Memory B cell (primary cell): ENCODE data around the gene RRAGB.

ENCODE experiments used
- ATAC-seq: fragments of 150-1000 bp; cut with Tn5 transposase; 2 replicates; pipeline ENCODE4 v1.10.0; 2021; ENCODE audit warnings: low read depth, mild to moderate bottlenecking, moderate library complexity
- DNase-seq, 2 donors: peaks; one replicate each; pipeline ENCODE4 v3.0.0; 2022; ENCODE audit warnings: low spot score in 2 of 2
- H3K27ac Mint-ChIP-seq: one replicate; pipeline ENCODE4 v1.8.0; 2022; ENCODE audit warnings: mild to moderate bottlenecking, moderate library complexity, mixed read lengths
- H3K27me3 Mint-ChIP-seq: one replicate; pipeline ENCODE4 v1.8.0; 2022; ENCODE audit warnings: mixed read lengths
- H3K36me3 Mint-ChIP-seq: one replicate; pipeline ENCODE4 v1.8.0; 2022; ENCODE audit warnings: mild to moderate bottlenecking, mixed read lengths
- H3K4me1 Mint-ChIP-seq: one replicate; pipeline ENCODE4 v1.8.0; 2022; ENCODE audit warnings: mixed read lengths
- H3K4me3 Mint-ChIP-seq: one replicate; pipeline ENCODE4 v1.8.0; 2022; ENCODE audit warnings: mild to moderate bottlenecking, moderate library complexity, mixed read lengths
- H3K9me3 Mint-ChIP-seq: one replicate; pipeline ENCODE4 v1.8.0; 2022; ENCODE audit warnings: mixed read lengths

Gene RRAGB

DNA sequence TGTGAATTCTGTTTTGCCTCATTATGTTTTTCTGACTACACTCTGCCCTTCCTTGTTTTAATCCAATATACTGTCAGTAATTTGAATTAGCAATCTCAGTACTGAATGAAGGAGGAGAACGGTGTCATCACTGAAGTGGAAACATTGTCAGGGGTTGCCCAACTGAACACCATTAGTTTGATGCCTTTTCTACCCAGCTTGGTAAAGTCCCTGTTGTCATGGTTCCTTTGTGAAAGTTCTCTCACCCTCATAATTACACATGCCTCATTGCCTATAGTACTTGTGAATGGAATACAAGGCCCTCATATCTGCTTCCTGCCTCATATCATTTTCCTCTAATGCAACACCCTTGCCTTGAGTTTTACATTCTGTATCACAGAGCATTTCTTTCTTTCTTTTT is 76.9 kb downstream of the RRAGB start:
- Mint-ChIP-seq H3K27me3 (no peaks in the 10 kb centered on the region), H3K4me3 (no peak overlapping the region), H3K27ac (peak overlapping the region; percentile 43), H3K36me3 (no peaks in the 10 kb centered on the region), H3K4me1 (peaks cover 7% of the 10 kb centered on the region), H3K9me3 (no peaks in the 10 kb centered on the region)
- ATAC-seq = peak; percentile 68
- DNase-seq = no peak

DNA sequence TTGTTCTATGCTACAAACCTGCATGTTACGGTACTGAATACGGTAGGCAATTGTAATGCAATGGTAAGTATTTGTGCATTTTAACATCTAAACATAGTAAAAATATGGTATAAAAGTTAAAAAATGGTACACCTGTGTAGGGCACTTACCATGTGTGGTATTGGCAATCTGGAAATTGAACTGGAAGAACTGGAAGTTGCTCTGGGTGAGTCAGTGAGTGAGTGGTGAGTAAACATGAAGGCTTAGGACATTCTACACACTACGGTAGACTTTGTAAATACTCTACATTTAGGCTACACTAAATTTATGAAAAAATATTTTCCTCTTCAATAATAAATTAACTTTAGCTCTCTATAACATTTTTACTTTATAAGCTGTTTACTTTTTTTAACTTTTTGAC is 78.9 kb downstream of the RRAGB start:
- H3K4me1 Mint-ChIP-seq = peaks cover 7% of the 10 kb centered on the region
- H3K36me3 Mint-ChIP-seq = no peaks in the 10 kb centered on the region
- ATAC-seq = no peak
- H3K9me3 Mint-ChIP-seq = no peaks in the 10 kb centered on the region
- H3K27me3 Mint-ChIP-seq = no peaks in the 10 kb centered on the region
- no peak for DNase-seq
- no peak overlapping the region for H3K4me3 Mint-ChIP-seq
- H3K27ac Mint-ChIP-seq = no peak overlapping the region

DNA sequence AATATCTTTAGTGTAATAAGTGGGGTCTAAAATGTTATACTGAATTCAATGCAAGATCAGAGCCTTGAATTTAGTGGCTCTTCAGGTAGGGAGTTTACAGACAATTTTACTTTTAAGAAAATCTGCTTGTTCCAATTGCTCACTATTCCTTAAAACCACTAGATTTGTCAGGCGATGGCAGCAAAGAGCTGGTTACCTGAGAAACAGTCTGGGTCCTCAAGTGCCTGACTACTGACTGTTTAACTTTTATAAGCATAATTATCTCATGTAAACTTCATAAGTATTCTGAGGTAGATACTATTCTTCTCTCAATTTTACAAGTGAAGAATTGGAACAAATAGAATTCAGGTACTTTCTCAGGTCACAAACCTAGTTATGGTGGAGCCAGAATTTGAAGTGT is 84.3 kb downstream of the RRAGB start:
- no peaks in the 10 kb centered on the region for H3K9me3 Mint-ChIP-seq
- H3K27me3 Mint-ChIP-seq = no peaks in the 10 kb centered on the region
- H3K4me1 Mint-ChIP-seq = peaks cover 2% of the 10 kb centered on the region
- H3K4me3 Mint-ChIP-seq = no peak overlapping the region
- peak overlapping the region; percentile 14 for H3K27ac Mint-ChIP-seq
- no peaks in the 10 kb centered on the region for H3K36me3 Mint-ChIP-seq
- ATAC-seq = no peak
- DNase-seq = no peak
